ENCODE results near the gene RDH8. TPM values are rescaled to one million over a fixed set of nuclear protein-coding genes. Genes with fewer than 3 reads are reported as not detected.

Gene RDH8
- 0.29 TPM in 1 of 2 replicates, not detected in the other for total RNA-seq

GRCh38 chr19:10013316-10013715, at the start of gene RDH8:
TSS of gene RDH8 (plus strand) at chr19:10013483. CDS start at chr19:10013498, 15 bp downstream.

GRCh38 chr19:10010247-10010691, 3.0 kb upstream of the RDH8 start, which contains the start of gene COL5A3:
TSS of gene COL5A3 (minus strand) at chr19:10010504. CDS start at chr19:10010385, 119 bp downstream.

Small RNAs within 50 kb of the gene (small RNA-seq; reads per million reads assigned to genes)
- gene MIR5589 (ENCODE audit: low replicate concordance): not detected

Other genes starting within 250 kb of the RDH8 start
- gene ZNF846, start 244.7 kb upstream of the RDH8 start, total RNA-seq: 4.8 and 7.7 TPM in 2 replicates
- 29.6 and 41.6 TPM in 2 replicates for gene FBXL12, start 194.4 kb upstream of the RDH8 start, total RNA-seq
- gene UBL5, start 185.6 kb upstream of the RDH8 start, total RNA-seq: 103 and 155 TPM in 2 replicates
- 56.0 and 114 TPM in 2 replicates for gene PIN1, start 178.2 kb upstream of the RDH8 start, total RNA-seq
- gene OLFM2, start 77.0 kb upstream of the RDH8 start, total RNA-seq: 1.8 and 18.5 TPM in 2 replicates
- 0.88 and 47.0 TPM in 2 replicates for gene COL5A3, start 3.0 kb upstream of the RDH8 start, total RNA-seq
- 22.8 and 29.8 TPM in 2 replicates for gene SHFL, start 72.8 kb downstream of the RDH8 start, total RNA-seq
- gene ANGPTL6, start 89.2 kb downstream of the RDH8 start, total RNA-seq: under 0.01 TPM in 1 of 2 replicates, not detected in the other
- gene PPAN, start 92.9 kb downstream of the RDH8 start, total RNA-seq: 24.5 and 56.1 TPM in 2 replicates
- 1.3 and 3.3 TPM in 2 replicates for gene P2RY11, start 98.2 kb downstream of the RDH8 start, total RNA-seq
- gene EIF3G, start 106.4 kb downstream of the RDH8 start, total RNA-seq: 276 and 386 TPM in 2 replicates
- gene DNMT1, start 181.5 kb downstream of the RDH8 start, total RNA-seq: 23.4 and 96.8 TPM in 2 replicates
- gene S1PR2, start 217.8 kb downstream of the RDH8 start, total RNA-seq: 41.9 and 42.2 TPM in 2 replicates
- gene MRPL4, start 238.7 kb downstream of the RDH8 start, total RNA-seq: 42.7 and 79.3 TPM in 2 replicates